SK-MEL-5 (cell line): ENCODE results near the gene ATP5PF. TPM values are rescaled to one million over a fixed set of nuclear protein-coding genes. Genes with fewer than 3 reads are reported as not detected.
A peak's percentile ranks its signal among the peaks of the same experiment; 100 is the strongest.
"Not testable (repeated sequence)": the region's sequence is repeated elsewhere in the genome, so short reads cannot be mapped to it uniquely, and the experiment has no call there.

ENCODE experiments used
- DNase-seq: peaks from one replicate; pipeline ENCODE4 v3.0.0-alpha.2; 2016; ENCODE audit warnings: low read depth, low spot score
- in situ Hi-C: cut with HindIII; loops from 2 replicates; pipeline ENCODE4 v1.10.0; 2016; ENCODE audit warnings: low sequenced_read_pairs, high pct_unique_total_duplicates, low pct_unique_long_range_greater_than_20kb
- total RNA-seq: library from RNA; depleted of rRNA; stranded (reverse); fragments of >200 nt; shearing (Covaris generic); gene quantifications from 2 replicates; pipeline ENCODE4 v1.2.3, GENCODE V29; 2014

The ATP5PF gene
- total RNA-seq, 1 experiment from 2014 or later, result 135 TPM

DNA sequence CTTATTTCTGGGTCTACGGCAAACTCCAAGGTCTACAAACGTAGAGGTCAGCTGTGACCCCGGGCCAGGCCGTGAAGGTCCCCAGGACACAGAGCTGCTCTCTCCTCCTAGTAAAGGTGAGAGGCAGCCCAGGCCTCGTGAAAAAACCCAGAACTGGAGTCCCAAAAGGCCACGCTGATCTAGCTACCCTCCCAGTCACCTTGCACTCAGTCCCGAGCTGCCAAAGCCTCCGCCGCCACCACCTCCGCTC lies 125 bp downstream of the ATP5PF start:
- in situ Hi-C loops, result no loop called here
- no peak for DNase-seq

DNA sequence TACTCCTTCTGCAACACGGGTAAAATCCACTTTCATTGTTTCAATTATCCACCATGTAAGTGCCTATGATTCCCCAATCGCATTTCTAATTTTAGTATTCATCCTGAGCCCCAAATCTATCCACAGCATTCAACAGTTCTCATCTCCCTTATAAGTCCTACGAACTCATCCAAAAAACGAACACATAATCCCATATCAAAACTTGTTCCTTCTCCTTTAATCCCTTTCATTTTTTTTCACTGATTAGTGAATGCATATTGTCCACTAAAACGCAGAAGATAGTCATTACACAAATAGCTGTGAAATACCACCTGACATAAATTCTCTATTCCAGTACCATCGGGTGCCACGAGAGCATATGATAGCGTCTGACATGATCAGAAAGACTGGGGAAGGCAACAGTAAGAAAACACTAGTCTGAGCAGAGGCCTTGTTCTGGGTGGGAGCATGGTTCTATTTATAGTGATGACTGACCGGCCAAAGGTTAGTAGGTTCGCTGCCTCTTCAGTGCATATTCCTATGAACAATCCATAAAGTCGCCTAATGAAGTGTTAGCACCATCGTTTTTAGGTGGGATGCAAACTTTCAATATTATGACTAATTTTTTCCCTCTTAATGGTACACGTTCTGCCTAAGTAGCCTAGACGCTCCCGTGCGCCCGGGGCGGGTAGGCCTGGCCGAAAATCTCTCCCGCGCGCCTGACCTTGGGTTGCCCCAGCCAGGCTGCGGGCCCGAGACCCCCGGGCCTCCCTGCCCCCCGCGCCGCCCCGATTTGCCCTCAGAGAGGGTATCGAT lies 648 bp downstream of the ATP5PF start:
- in situ Hi-C loops, result no loop called here
- peak; percentile 45 for DNase-seq

DNA sequence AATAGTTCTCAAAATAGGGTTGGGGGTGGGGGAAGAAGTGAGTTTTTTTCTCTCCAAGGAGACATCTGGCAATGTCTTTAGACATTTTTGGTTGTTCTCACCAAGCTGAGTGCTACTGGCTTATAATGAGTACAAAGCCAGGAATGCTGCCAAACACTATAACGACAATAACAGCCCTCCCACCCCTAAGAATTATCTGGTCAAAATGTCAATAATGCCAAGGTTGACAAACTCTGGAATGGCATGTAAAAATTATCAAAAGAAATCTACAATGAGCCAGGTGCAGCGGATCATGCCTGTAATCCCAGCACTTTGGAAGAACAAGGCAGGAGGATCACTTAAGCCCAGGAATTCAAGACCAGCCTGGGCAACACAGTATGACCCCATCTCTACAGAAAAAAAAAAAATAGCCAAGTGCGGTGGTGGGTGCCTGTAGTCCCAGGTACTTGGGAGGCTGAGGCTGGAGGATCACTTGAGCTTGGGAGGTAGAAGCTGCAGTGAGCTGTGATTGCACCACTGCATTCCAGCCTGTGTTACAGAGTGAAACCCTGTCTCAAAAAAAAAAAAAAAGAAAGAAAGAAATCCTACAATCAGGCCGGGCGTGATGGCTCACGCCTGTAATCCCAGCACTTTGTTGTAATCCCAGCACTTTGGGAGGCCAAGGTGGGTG lies 2.5 kb downstream of the ATP5PF start:
- in situ Hi-C loops, result no loop called here
- DNase-seq, result no peak

DNA sequence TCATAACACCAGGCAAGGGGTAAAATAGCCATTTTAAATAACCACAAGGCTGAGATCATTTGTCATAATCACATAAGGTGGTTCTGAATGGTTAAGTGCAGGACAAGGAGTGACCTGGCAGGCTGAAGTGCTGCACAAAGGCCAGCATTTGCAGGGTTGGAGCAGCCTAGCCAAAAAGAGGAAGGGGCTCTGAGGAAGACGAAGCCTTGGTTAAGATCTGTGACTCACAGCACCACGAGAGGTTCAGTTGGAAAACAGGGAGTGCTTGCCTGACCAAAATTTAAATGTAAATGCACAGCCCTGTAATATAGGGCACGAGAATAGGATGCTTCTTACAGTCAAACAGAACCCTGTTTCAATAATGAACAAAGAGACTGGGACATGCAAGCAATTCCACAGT lies 12.1 kb downstream of the ATP5PF start:
- DNase-seq, result no peak
- in situ Hi-C loops, result no loop called here

DNA sequence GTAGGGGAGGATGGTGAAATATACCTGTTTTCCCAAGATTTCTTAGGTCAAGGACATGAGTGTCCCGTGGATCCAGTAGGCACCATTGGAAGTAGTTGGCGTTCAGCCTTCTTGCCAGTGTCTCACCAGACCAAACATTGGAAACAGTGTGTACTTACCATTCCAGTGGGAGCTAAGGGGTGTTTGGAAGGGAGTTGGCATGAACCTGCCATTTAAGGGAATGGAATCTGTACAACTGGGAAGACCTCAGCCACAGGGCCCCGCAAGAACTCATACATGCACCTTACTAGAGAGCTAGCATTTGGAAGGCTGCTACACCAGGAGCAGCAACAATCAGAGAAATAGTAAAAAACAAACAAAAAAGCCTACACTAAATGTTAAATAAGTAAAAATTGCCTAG lies 12.7 kb downstream of the ATP5PF start:
- no peak for DNase-seq
- in situ Hi-C loops, result no loop called here

DNA sequence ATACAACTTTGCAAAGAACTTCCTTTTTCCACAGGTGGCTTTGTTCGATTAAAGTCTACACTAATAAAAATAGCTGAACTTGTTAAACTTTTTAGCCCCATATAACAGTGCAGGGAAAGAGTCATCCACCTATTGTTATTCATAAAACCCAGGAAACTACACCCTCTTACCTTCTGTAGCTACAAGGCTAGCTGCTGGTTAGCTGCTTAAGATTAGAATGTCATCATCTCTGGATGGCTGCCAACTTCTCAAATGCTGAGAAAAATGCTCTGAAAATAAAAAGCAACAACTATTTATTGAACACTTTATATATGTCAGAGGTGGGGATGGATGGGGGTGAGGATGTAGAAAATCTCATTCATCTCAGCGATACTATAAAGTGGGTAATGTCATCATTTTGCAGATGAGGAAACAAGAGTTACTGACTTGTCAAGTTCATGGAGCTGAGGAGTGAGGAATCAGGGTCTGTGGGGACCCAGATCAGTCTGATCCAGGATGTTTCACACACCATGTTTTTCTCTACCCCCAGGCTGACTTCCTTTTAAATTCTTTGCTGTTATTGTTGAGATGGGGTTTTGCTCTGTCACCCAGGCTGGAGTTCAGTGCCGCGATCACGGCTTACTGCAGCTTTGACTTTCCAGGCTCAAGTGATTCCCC lies 17.1 kb downstream of the ATP5PF start:
- in situ Hi-C loops, result loop anchor here (10.0 kb wide), 1 partner anchor 93 kb away; no protein-coding TSS in a partner anchor
- DNase-seq, result no peak

DNA sequence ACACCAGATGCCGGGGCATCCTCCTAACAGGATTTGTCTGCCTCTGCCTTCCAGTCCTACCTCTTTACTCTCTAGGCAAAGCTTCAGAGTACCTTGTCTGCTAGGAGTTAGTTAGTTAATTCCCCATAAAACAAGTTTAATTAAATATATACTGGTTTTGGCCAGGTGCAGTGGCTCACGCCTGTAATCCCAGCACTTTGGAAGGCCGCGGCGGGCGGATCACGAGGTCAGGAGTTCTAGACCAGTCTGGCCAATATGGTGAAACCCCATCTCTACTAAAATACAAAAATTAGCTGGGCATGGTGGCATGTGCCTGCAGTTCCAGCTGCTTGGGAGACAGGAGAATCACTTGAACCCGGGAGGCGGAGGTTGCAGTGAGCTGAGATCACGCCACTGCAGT lies 20.6 kb downstream of the ATP5PF start:
- in situ Hi-C loops, result loop anchor here (10.0 kb wide), 1 partner anchor 89 kb away; no protein-coding TSS in a partner anchor
- DNase-seq, result not testable (repeated sequence)

DNA sequence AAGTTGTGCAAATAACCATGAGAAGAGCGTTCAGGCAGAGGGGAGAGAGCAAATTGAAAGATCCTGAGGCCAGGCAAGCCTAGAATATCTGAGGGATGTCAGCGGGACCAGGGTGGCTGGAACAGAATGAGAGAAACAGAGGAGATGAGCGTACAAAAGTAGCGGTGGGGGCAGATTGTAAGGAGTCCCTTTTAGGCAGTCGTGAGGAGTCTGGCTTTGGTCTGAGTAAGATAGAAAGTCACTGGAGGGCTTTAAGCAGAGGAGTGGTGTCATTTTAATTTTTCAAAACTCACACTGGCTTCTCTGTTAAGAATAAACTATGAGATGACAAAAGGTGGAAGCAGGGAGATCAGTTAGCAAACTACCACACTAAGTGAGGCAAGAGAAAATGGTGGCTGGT lies 24.2 kb downstream of the ATP5PF start:
- no peak for DNase-seq
- in situ Hi-C loops, result loop anchor here (10.0 kb wide), 1 partner anchor 86 kb away; no protein-coding TSS in a partner anchor

DNA sequence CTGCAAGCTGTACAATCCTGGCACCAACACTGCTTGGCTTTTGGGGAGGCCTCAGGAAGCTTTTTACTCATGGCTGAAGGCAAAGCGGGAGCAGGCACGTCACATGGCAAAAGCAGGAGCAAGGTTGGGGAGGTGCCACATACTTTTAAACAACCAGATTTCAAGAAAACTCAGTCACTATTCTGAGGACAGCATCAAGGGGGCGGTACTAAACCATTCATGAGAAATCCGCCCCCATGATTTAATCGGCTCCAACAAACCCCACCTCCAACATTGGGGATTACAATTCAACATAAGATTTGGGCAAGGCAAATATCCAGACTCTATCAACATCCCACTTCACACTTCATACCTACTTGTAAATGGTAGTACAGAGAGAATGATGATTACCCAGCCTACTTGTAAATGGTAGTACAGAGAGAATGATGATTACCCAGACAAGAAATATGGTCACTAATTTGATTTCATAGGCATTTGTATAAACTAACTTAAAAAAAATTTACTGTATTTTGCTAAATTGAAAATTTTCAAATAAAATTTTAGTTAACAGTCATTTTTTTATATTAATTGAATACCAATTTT lies 24.9 kb downstream of the ATP5PF start:
- in situ Hi-C loops, result loop anchor here (10.0 kb wide), 1 partner anchor 85 kb away; no protein-coding TSS in a partner anchor

DNA sequence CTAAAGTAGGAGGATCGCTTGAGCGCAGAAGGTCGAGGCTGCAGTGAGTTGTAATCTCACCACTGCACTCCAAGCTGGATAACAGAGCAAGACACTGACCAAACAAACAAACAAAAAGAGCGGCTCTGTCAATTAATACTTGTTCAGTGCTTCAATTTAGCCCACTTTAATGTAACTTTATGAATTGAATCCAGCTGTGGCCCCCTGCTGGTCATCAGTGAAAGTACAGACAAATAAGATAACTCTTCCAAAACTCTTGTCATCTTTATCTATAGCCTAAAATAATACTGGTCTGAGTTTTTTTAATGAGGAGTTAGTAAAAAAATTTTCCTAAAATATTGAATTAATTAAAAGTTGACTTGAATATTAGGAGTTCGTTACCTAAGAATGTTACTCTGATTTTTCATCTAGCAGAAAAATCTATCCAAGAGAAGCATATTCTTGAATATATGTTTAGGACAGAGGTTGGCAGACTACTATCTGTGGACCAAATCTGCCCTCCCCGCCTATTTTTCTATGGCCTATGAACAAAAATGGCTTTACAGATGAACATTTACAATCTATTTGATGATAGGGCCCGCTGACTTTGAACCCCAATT lies 26.1 kb downstream of the ATP5PF start:
- in situ Hi-C loops, result no loop called here
- DNase-seq, result peak; percentile 66

More for the DNA sequence above, 24.9 kb downstream of the ATP5PF start:
- DNase-seq, result peak; percentile 24

DNA sequence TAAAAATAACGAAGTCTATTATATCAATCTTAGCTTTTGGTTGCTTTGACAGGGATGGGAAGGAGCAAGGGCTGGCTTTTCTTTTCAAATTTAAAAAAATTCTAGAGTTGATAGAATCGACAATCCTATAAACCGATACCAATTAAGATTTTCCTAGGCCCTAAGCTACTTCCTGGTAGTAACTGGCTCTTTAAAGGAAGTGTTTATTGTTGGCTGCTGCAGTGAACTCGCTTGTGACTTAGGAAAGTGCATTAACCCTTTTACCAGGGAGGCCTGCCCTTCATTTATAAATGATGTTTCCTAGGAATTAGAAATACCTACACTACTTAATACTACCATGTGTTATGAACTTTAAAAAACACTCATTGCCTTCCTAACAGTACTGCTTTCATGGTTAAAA lies 33.2 kb downstream of the ATP5PF start:
- DNase-seq, result no peak
- in situ Hi-C loops, result no loop called here

DNA sequence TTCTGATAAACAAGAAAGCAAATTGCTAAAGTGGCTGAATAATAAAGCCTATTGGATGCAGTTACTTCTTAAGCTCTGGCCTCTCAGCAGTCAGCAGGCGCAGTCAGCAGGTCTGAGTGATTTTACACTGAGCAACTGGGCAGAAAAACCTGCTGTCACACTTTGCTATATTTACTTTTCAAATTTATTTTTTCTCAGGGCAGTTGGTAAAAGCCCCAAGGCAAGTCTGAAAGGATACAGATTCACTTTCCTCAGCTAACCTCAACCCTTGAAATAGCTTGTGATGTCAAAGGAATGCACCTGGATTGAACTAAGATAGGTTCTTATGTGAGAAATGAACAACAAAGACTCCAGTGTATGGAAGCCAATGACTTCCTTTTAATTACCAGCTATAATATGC lies 34.0 kb downstream of the ATP5PF start:
- in situ Hi-C loops, result no loop called here

DNA sequence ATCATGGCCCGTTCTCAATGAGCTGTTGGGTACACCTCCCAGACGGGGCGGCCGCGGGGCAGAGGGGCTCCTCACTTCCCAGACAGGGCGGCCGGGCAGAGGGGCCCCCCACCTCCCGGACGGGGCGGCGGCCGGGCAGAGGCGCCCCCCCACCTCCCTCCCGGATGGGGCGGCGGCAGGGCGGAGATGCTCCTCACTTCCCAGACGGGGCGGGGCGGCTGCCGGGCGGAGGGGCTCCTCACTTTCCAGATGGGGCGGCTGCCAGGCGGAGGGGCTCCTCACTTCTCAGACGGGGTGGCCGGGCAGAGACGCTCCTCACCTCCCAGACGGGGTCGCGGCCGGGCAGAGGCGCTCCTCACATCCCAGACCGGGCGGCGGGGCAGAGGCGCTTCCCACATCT lies 39.2 kb downstream of the ATP5PF start:
- DNase-seq, in situ Hi-C loops: not testable (repeated sequence)

More for the DNA sequence above, 34.0 kb downstream of the ATP5PF start:
- no peak for DNase-seq

DNA sequence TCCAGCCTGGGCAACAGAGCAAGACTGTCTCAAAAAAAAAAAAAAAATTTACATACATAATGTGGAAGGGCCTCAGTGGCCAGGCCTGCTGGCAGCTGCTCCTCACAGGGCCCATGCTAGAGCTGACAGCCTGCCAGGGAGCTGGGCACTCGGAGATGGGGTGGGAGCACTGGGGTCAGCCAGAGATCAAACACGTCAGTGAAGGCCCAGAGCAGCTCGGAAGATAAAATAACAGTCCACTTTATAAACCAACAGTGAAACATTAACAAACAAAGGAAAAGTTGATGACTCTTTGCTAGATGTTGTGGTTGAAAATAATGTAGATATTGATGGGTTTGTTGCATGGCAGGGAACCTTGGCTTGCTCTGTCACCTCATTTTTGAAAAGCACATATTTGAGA lies 42.7 kb downstream of the ATP5PF start:
- in situ Hi-C loops, result no loop called here
- DNase-seq, result no peak

DNA sequence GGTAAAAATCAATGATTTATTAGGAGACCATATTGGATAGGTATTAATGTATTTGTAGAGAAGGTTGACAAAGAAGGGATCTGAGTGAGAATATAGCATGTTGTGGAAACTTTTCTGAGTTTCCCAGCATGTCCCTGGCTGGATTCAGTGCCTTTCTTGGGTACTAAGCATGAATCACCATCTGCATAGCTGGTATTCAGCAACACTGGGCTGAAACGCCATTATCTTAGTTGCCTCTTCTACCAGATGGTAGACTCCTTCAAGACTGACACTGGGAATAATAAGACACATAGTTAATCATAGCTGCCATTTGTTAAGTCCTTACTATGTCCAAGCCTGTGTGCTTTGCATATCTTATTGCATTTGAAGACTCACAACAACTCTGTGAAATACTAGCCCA lies 45.5 kb downstream of the ATP5PF start:
- in situ Hi-C loops, result no loop called here

DNA sequence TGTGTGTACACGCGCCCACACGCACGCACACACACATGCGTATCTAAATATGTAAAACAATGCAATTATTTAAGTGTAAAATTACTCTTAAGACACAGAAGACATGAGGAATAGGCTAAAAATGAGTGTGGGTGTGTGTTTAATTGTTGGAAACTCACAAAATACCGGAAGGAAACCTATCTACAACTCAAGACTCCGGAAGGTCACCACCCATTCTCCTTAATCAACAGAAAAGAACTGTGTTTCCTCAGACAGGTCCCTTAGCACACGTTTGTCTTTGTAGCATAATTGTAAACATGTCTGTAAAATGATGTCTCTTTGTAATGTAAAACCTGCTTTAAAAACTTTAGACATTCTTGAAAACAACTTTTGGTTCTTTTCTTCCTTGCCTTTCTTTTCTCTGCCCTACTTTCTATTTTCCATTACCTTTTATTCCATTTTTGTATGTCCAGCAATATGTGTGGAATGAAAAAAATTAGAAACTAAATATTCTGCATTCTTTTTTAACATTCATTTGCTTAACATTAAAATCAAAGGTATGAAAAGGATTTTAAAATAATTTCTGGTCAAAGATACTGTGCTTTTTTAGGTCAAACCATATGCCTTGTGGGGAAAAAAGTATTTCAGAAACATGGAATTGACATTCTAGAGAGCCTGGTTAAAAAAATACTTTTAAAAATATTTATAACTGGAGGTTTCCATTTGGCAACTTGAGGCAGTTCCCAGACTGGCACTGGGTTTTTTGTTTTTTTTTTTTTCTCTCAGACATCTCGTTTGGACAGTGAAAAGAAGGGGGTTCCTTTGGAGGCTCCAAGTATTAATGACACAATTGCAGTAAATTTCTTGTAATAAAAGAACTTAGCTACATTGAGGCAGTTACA lies 46.2 kb downstream of the ATP5PF start:
- in situ Hi-C loops, result no loop called here
- no peak for DNase-seq

More for the DNA sequence above, 45.5 kb downstream of the ATP5PF start:
- no peak for DNase-seq

DNA sequence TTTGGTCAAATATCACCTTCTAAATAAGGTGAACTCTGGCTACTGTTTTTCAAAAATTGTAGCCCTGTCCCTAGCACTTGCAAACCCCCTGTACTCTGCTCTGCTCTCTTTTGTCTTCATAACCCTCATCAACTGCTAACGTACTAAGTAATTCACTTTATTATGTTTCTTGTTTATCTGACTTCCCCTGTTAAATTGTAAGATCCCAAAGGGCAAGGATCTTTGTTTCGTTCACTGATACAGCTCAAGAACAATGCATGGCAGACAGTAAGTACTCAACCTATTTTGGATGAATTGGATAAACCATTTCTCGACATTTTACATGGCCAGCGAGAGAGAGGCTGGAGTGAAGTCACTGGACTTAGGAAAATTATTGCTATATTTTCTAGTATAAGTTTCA lies 46.9 kb downstream of the ATP5PF start:
- no peak for DNase-seq
- in situ Hi-C loops, result no loop called here
